ENCODE measurements around the gene MLLT6.

Gene MLLT6

DNA sequence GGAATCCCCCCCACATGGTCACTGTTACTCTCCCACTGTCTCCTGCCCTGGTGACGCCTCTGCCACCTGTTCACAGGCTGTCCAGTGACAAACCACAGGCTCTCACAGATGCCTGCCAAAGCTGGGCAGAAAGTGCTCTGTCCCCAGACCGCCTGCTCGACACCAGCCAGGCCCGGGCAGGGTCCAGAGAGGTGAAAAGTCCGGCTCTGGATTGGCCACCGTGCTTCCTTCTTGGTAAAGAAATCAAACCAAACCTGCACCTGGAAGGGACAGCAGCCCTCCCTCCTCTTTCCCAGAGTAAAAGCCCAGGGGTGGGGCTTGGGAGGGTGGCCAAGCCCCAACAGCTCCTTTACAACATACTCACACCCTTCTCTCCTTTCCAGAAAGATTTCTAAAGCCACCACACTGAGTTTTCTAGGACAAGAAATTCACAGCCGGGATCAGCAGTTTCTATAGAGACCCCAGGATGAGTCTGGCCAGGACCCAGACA lies 36.9 kb downstream of the MLLT6 start:
- no peak for DNase-seq (ENCODE audit: low spot score)

DNA sequence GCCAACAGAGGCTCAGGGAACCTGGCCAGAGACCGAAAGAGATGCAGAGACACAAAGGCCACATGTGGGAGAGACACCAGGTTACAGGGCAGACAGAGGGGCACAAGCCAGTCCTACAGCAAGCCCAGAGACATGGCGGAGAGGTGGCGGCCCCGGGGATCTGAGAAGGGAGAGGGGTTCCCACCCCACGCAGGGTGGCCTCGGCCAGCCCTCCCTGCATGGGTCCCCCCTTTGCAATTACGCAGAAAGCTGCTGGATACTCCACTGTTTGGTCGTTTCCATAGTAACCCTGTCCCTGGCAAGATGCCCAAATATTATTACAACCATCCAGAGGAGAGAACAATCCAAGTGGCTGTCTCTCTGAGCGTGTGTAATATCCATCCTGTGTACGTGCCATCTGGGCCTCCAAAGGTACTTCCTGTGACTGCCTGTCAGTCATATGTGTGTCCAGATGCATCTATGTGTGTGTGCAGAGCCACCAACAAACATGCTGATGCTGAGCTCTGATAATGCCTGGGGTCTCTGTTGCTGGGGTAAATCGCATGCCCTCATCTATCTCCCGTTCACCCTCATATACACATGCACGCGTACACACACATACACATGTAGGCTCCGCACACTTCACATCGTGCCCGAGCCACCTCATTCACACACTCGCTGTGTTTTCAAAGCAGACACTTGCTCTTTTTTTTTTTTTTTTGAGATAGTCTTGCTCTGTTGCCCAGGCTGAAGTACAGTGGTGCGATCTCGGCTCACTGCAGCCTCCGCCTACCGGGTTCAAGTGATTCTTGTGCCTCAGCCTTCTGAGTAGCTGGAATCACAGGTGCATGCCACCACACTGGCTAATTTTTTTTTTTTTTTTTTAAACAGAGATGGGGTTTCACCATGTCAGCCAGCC lies 37.6 kb downstream of the MLLT6 start:
- DNase-seq (ENCODE audit: low spot score), result no peak

DNA sequence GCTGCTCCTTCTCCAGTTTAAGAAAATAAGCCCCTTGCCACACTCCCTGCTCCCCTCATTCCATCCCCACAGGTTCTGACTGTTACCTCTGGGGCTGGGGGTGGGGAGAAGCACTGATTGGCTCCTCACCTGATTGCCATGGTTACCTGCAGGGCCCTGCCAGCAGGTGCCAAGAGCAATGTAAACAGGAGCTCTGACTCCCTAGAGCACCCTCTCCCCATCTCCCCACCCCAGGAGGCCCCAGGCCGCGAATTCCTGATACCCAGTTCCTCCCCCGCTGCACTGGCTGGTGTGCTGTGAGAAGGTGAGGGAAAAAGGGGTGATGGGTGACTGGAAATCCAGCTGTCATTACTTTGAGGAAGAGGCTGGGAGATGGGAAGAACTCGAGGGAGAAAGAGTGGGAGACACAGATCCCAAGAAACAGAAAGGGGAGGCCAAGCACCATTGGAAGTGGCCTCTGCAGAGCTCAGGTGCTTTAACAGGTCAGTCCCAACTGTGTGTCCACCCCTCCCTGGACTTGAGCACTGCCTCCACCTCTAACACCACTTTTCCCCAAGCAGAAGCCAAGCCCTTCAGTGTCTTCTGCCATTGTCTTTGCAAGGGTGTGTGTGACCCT lies 38.6 kb downstream of the MLLT6 start:
- no peak for DNase-seq (ENCODE audit: low spot score)

DNA sequence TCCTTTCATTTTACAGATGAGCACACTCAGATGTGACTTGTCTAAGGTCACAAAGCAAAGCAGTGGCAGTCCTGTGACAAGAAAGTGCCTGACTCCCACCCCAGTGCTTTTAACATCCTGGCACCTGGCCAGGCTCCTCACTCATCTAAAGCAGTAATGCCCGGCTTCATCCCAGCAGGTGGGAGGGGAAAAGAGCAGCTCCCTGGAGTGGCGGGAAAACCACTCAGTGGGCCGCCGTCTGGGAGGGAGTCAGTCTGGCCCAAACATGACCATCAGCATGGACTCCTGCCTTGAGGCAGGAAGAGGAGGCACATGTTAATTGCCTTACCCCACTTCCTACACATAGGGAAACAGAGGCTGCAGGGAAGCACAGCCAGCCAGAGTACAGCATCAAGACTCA lies 40.5 kb downstream of the MLLT6 start:
- no peak for DNase-seq (ENCODE audit: low spot score)

DNA sequence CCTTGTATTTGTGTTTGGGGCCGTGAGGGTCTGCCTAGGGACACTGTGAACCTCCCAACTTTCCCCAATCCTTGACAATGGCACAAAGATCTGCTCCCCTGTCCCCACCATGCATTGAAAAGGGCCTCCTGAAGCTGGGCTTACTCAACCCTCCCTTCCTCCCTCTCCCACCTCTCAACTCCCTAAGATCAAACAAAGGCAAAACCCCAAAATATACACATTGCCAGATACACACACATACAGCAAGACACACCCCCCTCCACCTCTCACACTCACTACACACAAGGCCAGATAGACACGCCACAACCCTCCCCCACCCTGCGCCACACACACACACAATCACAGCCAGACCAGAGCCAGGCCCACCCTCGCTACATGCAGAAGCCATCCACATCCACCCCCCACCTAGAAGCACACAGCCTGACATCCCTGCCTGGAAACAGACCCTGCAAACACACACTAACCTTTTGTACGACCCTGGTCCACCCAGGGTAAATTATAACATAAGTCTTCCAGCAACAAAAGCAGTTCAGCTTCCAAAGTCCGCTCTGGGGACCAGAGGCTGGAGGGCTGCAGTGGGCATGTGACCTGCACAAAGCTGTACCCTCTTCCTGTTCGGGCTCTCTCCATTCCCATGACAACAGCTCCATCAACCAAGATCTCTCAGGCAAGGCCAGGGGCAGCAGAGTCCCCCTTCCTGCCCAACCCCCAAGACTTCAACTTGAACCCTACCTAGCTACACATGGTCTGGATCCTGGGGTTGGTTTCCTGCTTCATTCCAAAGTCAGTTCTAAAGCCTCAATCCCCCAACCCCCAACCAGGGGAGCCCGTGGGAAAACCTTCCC lies 41.2 kb downstream of the MLLT6 start:
- DNase-seq (ENCODE audit: low spot score), result no peak

DNA sequence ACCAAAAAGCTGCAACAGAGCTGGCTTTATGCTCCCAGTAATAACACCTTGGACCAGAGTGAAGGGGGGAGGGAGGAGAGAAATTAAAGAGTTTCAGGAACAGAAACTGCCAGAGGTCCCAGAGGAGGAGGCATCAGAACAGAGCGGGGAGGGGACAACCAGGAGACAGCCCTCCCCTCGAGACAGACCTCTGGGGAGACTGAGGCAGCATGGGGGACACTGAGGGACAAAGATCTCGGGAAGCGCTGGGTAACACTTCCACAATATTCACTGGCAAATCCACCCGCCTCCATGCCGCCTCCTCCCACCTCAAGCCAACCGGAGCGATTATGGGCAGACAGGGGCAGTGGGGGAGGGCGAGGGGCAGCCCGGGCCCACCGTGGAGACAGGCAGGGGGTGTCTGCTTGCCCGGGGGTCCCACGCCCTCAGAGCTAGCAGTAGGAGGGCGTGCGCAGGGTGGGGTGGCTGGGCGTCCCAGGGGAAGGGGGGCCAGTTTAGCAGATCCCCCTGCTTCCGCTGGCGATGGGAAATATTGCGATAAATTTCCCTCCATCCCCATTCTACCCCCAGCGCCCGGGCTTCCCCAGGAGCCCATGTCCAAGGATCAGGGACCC lies 41.9 kb downstream of the MLLT6 start:
- DNase-seq (ENCODE audit: low spot score), result no peak

DNA sequence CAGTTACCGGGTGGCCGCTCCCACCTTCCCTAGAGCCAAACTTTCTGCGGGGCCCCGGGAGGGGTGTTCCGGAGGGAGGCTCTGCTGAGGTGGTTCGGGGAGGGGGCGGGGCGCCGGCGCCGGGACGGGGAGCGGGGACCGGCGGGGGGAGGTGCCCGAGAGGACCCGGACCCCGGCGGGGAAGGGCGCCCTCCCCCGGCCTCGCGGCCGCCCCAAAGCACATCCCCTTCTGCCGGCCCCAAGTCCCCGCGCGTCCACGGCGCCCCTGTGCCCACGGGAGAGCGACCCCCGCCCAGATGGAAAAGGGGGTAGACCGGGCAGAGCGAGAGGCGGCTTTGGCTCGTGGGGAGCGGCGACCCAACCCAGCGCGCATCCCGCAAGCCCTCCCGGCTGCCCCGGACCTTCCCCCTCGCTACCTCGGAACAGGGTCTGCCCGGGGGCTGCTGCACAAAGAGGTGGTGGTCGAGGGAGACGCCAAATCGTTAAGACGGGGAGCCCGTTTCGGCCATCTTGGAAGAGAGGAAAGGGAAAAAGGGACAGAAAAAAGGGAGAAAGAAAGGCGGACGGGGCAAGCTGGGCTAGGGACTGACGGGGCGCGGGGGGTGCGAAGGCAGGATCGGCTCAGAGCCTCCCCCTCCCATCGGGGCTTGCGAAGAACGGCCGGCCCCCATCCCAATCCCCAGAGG lies 42.5 kb downstream of the MLLT6 start:
- DNase-seq (ENCODE audit: low spot score), result no peak

DNA sequence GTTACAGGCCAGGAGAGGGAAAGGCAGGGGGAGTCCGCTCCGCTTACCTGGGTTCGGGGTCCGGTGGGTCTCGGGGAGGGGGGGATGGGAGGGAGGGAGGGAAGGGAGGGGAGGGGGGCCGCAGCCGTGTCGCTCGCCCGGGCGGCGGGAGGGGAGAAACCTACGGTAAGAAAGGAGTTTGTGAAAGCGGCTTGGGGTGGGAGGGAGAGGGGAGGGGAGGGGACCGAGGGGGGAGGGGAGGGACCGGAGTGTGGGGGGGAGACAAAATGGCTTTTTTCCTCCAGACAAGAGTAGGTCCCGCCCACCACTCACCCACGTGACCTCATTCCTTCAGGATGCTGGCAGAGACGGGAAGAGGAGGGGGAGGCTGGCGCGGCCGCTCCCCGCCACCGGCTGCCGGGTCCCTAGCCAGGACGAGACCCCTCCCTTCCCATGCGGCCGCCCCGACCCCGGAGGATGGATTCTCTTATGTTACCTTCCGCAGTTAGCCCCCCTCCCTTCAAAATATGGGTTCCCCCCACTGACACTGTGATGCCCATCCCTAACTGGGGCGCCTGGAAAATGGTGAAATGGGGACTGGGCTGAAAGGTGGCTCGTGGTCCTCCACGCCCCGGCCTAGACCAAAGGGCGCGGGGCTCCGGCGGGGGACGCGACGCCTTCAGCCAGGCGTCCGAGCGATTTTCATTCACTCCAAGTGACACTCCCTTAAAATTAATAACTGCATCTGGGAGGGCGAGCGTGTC lies 43.2 kb downstream of the MLLT6 start, which contains the start of gene PCGF2:
Gene PCGF2, minus strand, starts transcription at position 188 of the 743 bp plus-strand sequence. CDS start 7,934 bp downstream, outside the sequence.
- no peak for DNase-seq (ENCODE audit: low spot score)

DNA sequence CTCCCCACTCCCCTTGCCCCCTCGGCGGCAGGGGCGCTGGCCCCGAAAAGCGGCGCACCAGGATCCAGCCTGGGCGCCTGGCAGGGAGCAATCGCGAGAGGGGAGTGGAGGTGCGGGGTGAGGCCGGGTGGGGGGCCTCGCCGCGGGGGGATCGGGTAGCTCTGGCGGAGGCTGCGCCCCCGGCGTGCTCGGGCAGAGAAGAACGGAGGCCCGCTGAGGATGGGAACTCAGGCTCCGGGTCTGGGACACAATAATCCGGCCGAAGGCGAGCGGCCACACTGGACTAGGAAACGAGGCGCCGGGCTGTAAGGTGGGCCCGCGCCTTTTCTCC lies 43.8 kb downstream of the MLLT6 start:
- no peak for DNase-seq (ENCODE audit: low spot score)

DNA sequence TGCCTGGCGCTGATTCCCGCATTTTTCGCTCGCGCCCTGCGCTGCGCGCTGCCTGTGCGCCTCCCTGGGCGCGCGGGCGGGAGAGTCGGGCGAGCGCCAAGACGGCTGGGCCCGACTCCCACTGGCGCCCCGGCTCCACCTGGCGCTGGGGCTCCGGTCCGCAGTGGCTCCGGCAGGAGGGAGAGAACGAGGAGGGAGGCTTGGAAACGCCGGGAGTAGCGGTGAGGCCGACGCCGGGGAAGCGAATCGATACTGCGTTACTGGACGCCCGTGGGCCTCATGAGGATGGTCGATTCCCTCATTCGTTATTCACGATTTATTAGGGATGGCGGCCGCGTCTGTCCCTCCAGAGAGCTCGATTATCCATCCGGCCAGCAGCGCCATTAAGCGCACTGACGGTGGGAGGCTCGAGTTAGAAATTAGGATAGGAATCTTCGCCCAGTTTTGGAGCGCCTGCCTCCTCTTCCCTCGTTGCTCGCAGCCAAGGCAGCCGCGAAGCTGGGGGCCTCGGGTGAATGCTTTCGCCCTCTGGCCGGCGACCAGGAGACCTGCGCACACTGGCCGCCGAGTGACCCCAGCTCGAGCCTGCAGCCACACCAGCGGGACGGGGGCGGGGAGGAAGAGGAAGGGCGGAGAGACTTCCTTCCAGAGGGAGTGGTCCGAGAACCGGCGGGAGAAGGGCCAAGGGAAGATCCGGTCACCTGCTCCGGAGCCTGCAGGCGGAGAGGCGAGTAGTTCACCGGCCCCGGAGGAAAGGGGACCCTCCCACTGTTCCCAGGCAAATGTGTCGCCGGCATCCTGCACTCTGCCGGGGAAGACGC lies 44.4 kb downstream of the MLLT6 start:
- DNase-seq (ENCODE audit: low spot score), result no peak

DNA sequence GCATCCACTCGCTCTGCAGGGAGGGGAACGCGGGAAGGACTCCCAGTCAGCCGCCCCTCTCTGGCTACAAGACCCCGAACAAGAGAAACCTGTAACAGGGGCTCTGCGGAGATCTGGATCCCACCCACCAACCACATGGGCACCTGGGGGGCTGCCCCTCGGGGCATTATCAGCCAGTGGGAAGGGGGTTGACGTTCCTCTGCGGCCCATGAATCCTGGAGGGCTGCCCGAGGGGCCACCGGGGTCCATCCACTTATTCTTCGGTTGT lies 44.9 kb downstream of the MLLT6 start:
- DNase-seq (ENCODE audit: low spot score), result no peak

DNA sequence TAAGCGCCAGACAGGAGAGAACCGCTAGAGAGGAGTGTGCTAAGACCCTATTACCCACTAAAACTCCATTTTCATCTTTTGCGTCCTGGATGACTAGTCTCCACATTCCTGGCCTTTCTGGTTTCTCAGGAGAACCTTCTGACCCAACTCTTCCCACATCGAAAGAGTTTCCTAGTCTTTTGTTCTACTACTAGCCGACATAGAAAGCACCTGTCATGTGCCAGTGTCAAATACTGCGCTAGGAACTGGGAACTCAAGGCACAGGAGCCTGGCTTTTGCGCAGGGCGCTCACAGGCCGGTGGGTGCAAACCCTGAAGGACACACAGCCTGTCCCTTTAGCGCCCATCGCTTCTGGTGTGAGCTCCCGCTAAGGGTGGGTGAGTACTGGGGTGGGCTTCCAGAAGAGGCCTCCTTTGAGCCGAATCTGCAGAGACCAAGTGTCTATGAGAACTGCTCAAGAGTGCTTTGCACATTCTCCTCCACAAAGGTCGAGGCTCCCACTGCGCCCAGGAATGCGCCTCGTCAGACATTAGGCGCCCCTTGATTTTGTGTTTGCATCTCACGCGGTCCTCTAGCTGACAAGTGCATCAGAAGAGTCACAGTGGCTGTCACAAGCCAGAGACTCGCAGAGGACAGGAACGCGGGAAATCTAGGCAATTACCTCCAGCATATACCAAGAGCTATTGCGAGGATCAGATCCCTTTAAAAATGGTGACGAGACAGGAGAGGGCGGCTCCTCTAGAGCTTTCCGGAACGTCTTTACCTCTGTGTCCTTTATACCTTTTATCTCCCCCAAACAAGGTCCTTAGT lies 45.4 kb downstream of the MLLT6 start:
- no peak for DNase-seq (ENCODE audit: low spot score)

DNA sequence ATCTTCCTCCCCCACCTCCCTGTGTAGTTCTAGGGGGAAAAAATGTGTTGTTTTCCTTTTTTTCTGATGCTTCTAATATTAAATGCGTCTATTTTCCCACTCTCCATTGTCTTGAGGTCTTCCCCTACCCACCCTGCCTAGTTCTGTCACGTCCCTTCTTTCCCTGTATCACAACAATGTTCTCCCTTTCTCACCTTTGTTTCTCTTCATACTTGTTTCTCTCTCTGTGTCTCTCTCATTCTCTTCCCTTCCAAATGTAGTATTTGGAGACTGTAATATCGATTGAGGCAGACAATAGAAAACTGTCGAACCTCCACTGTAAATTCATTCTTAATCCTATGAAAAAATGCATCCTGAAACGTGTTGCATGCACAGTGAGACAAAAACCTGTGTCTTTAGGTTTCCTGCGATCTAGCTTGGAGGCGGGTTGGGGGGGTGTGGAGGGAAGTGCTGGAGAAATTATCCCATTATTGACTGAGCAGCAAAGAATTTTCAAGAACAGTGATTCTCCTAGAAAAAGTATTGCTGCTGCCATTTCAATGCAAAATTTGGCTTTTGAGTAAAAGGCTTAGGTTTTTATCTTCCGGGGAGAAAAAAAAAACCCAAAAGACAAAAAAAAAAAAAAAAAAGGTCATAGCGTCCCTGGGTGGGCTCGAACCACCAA lies 46.2 kb downstream of the MLLT6 start:
- DNase-seq (ENCODE audit: low spot score), result no peak

DNA sequence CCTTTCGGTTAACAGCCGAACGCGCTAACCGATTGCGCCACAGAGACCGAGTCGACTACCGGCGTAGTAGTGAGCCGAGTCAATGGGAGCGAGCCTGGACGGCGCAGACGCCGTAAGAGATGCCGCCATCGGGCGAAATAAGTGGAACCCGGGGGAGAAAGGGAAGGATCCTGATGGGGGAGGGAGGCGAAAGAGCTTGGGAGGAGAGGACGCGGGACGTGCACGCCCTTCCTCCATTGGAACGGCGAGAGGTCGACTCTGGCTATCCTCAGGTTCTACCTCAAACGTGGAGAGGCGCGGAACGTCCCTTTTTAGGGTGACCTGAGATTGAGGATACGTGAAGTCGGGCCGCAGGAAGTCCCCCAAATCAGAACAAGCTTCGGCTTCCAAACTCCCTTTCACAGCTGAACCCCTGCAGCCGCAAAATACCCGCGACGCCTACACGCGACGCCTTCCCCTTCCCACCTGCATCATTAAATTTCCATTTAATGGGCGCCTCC lies 46.8 kb downstream of the MLLT6 start:
- DNase-seq (ENCODE audit: low spot score), result peak; percentile 76

DNA sequence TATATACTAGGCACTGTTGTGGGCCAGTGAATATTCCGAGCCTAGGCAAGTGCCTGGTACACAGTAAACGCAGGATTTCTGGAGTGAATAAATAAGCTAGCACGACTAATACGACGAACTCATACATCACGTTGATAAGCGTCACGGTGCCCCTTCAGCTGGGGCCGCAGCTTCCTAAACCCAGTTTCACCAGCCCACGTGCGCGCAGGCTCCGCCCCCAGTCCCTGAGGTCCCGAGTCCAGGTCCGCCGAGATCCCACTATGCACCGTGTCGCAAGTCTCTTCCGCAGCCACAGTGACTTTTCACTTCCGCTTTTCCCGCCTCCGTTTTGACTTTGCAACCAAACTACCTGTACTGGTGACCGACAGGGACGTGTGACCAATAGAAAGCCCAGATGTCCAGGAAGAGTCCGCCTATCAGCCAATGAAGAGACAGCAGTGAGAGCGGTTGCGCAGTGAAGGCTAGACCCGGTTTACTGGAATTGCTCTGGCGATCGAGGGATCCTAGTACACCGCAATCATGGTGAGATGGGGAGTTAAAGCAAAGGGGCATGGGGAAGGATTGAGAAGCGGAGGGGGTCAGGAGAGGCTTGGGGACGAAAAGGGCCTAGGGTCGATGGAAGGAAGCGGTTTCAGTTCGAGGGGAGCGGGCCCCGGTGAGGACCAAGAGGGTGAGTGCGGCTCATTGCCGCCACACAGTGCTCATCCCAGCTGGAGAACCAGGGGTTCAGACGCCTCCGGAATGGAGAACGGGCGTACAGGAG lies 47.4 kb downstream of the MLLT6 start, which contains the start of gene PSMB3:
Gene PSMB3, plus strand, starts transcription at position 434 of the 763 bp plus-strand sequence. Its CDS starts 86 bp downstream, at position 520.
- peak; percentile 99 for DNase-seq (ENCODE audit: low spot score)

DNA sequence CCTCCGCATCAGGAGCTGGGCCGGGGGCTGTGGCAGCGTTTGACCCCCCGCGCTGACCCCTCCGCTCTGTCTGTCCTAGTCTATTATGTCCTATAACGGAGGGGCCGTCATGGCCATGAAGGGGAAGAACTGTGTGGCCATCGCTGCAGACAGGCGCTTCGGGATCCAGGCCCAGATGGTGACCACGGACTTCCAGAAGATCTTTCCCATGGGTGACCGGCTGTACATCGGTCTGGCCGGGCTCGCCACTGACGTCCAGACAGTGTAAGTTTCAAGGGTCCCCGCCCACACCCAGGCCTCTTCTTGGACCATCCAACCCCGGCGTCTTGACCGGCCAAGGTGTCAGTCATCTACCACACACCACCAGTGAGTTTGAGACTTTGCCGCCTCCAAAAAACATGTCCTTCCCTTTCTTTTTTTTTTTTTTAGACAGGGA lies 48.0 kb downstream of the MLLT6 start:
- no peak for DNase-seq (ENCODE audit: low spot score)

DNA sequence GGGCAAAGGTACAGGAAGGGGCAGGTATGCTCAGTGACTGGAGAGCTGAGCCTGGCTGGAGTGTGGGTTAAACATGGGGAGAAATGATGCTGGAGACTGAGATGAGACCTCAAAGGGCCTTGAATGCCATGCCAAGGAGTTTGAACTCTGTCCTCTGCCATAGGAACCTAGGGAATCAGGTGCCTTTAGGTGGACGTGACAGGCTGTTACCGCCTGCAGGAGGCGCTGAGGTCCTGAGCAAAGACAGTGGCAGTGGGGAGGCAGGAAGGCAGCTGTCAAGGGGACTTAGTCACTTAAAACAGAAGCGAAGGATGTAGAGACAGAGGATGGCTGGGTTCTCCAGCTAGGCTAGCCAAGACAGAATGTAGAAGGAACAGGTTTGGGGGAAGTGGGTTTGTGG lies 56.5 kb downstream of the MLLT6 start:
- no peak for DNase-seq (ENCODE audit: low spot score)

DNA sequence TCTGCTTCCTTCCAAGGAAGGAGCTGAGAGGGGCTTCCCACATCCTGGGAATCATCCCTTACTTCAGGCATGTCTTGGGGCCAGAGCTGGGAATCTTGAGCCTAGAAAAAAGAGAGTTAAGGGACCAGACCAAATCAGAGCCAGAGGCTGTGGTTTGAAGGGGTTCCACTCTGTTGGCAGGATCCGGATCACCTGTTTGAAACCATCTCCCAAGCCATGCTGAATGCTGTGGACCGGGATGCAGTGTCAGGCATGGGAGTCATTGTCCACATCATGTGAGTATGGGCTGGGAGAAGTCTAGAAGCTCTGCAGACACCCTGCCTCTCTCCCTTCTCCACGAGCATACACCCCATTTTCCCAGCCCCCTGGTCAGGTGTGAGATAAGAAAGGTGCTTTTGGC lies 57.2 kb downstream of the MLLT6 start:
- DNase-seq (ENCODE audit: low spot score), result no peak
